ENCODE data around the gene LEMD2. TPM values are rescaled to one million over a fixed set of nuclear protein-coding genes. Genes with fewer than 3 reads are reported as not detected.

Gene LEMD2
- polyA plus RNA-seq, 3 donors = 11.4 to 59.5 (median 13.8) TPM

DNA sequence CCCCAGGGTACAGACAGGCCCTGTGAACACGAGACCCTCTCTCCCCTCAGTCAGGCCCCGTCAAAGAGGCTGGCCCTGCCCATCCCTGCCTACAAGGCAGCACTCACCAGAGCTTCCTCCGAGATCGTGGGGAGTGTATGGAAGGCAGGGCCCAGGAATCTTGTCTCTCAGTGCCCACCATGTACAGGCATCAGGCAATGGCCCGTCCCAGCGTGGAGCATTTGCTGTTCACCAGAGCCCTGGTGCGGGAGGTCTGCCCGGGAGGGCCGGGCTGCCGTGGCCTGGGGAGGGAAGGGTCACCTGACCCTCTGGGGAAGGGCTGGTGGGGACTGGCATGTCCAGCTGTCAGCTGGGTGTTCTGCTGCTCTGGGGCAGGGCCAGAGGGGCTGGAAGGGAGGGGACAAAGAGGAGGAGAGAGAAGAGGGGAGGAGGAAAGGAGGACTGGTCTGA lies 42.3 kb downstream of the LEMD2 start, which contains the start of gene IP6K3:
Gene IP6K3, minus strand, starts transcription at position 255 of the 450 bp plus-strand sequence. CDS start 11,429 bp downstream, outside the sequence.
- no peaks in the 10 kb centered on the region for H4K20me1 ChIP-seq (ENCODE audit: insufficient read depth, low read length)
- no peak within 1 kb of the TSS for H3K27ac Mint-ChIP-seq
- H3K9me3 Mint-ChIP-seq = no peaks in the 10 kb centered on the region
- no peak within 1 kb of the TSS for H3K27ac ChIP-seq (ENCODE audit: low read depth in 1 of 2, low read length in 2 of 2)
- no peaks in the 10 kb centered on the region for H3K79me2 ChIP-seq (ENCODE audit: insufficient read depth, low read length)
- no peaks in the 10 kb centered on the region for H3K36me3 ChIP-seq (replicated peaks in 1 of 2; ENCODE audit: control insufficient read depth in 1 of 2, insufficient read depth in 2 of 2, low read length in 2 of 2)
- H3K4me3 ChIP-seq (replicated peaks in 1 of 3; ENCODE audit: low read depth in 2 of 3, low read length in 3 of 3) = no peak within 1 kb of the TSS
- H3K4me2 ChIP-seq (replicated peaks; ENCODE audit: extremely low read depth, low read length, poor library complexity, severe bottlenecking) = no peak within 1 kb of the TSS
- no peaks in the 10 kb centered on the region for H3K27me3 ChIP-seq (ENCODE audit: control insufficient read depth in 2 of 2, insufficient read depth in 2 of 2, low read length in 2 of 2)
- DNase-seq = no peak
- peaks cover 4 to 15% (median 4%) of the 10 kb centered on the region in 3 donors for H3K27me3 Mint-ChIP-seq (ENCODE audit: low read depth in 3 of 3)
- H3K9me3 ChIP-seq (replicated peaks in 1 of 2; ENCODE audit: control insufficient read depth in 1 of 2, insufficient read depth in 1 of 2, low read length in 2 of 2) = no peaks in the 10 kb centered on the region
- no peak within 1 kb of the TSS for H3K9ac ChIP-seq (ENCODE audit: insufficient read depth, low read length, poor library complexity, severe bottlenecking)
- intact Hi-C loops (cut with micrococcal nuclease) = no loop called here
- 86% methylated on average over 7 of the region's 10 CpGs for WGBS (ENCODE audit: insufficient coverage)
- TF ChIP-seq, protein P1, sequence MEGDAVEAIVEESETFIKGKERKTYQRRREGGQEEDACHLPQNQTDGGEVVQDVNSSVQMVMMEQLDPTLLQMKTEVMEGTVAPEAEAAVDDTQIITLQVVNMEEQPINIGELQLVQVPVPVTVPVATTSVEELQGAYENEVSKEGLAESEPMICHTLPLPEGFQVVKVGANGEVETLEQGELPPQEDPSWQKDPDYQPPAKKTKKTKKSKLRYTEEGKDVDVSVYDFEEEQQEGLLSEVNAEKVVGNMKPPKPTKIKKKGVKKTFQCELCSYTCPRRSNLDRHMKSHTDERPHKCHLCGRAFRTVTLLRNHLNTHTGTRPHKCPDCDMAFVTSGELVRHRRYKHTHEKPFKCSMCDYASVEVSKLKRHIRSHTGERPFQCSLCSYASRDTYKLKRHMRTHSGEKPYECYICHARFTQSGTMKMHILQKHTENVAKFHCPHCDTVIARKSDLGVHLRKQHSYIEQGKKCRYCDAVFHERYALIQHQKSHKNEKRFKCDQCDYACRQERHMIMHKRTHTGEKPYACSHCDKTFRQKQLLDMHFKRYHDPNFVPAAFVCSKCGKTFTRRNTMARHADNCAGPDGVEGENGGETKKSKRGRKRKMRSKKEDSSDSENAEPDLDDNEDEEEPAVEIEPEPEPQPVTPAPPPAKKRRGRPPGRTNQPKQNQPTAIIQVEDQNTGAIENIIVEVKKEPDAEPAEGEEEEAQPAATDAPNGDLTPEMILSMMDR (IDR thresholded peaks at IDR 0.05) = no peak
- no peak within 1 kb of the TSS for H3K4me3 Mint-ChIP-seq
- peaks cover 13% of the 10 kb centered on the region for H3K4me1 Mint-ChIP-seq
- H3K36me3 Mint-ChIP-seq = no peaks in the 10 kb centered on the region
- no peak within 1 kb of the TSS for H2AFZ ChIP-seq (ENCODE audit: insufficient read depth, low read depth, low read length, poor library complexity, severe bottlenecking)
- no peaks in the 10 kb centered on the region for H3K4me1 ChIP-seq (ENCODE audit: control insufficient read depth in 1 of 2, insufficient read depth in 2 of 2, low read length in 2 of 2)

DNA sequence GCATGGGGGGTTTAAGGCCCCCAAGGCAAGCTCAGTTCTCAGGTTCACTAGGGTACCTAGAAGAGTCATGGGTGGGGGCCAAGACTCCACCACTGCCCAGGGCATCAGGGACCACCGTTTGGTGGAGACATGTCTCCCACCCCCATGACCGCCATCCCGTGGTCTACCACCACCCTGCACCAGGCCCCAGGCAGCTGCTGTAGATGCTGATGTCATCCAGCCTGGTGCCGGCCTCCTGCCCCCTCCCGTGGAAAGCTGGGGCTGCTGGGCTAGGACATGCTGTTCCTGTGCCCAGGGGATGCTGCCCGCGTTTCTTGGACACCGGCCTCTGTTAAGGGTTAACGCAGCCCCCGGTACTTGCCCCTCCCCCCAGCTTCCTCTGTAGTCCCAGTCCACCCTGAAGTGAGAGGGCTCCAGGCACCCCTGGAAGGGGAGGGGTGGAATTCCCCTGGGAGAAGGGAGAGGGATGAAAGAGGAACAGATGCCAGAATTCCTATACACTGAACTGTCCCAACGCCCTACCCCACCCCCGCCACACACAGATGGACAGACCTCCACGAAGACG lies 42.8 kb downstream of the LEMD2 start:
- Histone ChIP-seq H3K9me3 (replicated peaks in 1 of 2; ENCODE audit: control insufficient read depth in 1 of 2, insufficient read depth in 1 of 2, low read length in 2 of 2) (no peaks in the 10 kb centered on the region), H3K9ac (ENCODE audit: insufficient read depth, low read length, poor library complexity, severe bottlenecking) (no peak overlapping the region), H2AFZ (ENCODE audit: insufficient read depth, low read depth, low read length, poor library complexity, severe bottlenecking) (no peak overlapping the region), H3K4me2 (replicated peaks; ENCODE audit: extremely low read depth, low read length, poor library complexity, severe bottlenecking) (no peak overlapping the region), H3K4me1 (ENCODE audit: control insufficient read depth in 1 of 2, insufficient read depth in 2 of 2, low read length in 2 of 2) (no peaks in the 10 kb centered on the region), H3K79me2 (ENCODE audit: insufficient read depth, low read length) (no peaks in the 10 kb centered on the region), H3K36me3 (replicated peaks in 1 of 2; ENCODE audit: control insufficient read depth in 1 of 2, insufficient read depth in 2 of 2, low read length in 2 of 2) (no peaks in the 10 kb centered on the region), H3K27me3 (ENCODE audit: control insufficient read depth in 2 of 2, insufficient read depth in 2 of 2, low read length in 2 of 2) (no peaks in the 10 kb centered on the region), H3K4me3 (replicated peaks in 1 of 3; ENCODE audit: low read depth in 2 of 3, low read length in 3 of 3) (no peak overlapping the region), H3K27ac (ENCODE audit: low read depth in 1 of 2, low read length in 2 of 2) (no peak overlapping the region), H4K20me1 (ENCODE audit: insufficient read depth, low read length) (no peaks in the 10 kb centered on the region)
- no peaks in the 10 kb centered on the region for H3K9me3 Mint-ChIP-seq
- no peaks in the 10 kb centered on the region for H3K36me3 Mint-ChIP-seq
- TF ChIP-seq, protein P1 (IDR thresholded peaks at IDR 0.05) = no peak
- WGBS (ENCODE audit: insufficient coverage) = 57% methylated on average over 9 of the region's 14 CpGs
- no peak overlapping the region for H3K4me3 Mint-ChIP-seq
- intact Hi-C loops (cut with micrococcal nuclease) = no loop called here
- H3K27me3 Mint-ChIP-seq (ENCODE audit: low read depth in 3 of 3) = peaks cover 4 to 15% (median 4%) of the 10 kb centered on the region in 3 donors
- H3K4me1 Mint-ChIP-seq = peaks cover 11% of the 10 kb centered on the region
- H3K27ac Mint-ChIP-seq = no peak overlapping the region
- DNase-seq = no peak

Measured in CD14-positive monocyte (primary cell).